IMR-90 (cell line): Measurements from ENCODE around the gene DOCK9. TPM values are rescaled to one million over a fixed set of nuclear protein-coding genes. Genes with fewer than 3 reads are reported as not detected.
A peak's percentile ranks its signal among the peaks of the same experiment; 100 is the strongest.

Source experiments
- ATAC-seq: fragments of 200-7000 bp; cut with Tn5 transposase; 2 replicates; pipeline ENCODE4 v1.9.1; 2020; ENCODE audit warnings: low read depth, mild to moderate bottlenecking, moderate library complexity
- BruUV-seq: library from RNA; stranded (reverse); fragments of 400-500 nt; replicated peaks from 2 replicates; lab custom pipeline; 2021; lab: Mats Ljungman, UMichigan
- CTCF ChIA-PET: fragments of 300-600 bp; formaldehyde crosslinking; extraction: SDS; loops from one replicate; lab custom pipeline; 2021; ENCODE audit warnings: antibody characterized with exemption; lab: Yijun Ruan, JAX
- POLR2A ChIA-PET: fragments of 300-600 bp; sonication (Branson Sonifier 250); formaldehyde crosslinking; loops from one replicate; lab custom pipeline; 2022; ENCODE audit warnings: antibody characterized with exemption; ENCODE audit not compliant: unreplicated experiment; lab: Charles Lee
- DNase-seq: peaks from one replicate; pipeline ENCODE4 v3.0.0; 2013
- H2AFZ ChIP-seq: replicated peaks from 2 replicates; pipeline ENCODE3; 2013; ENCODE audit warnings: low read length, mild to moderate bottlenecking; ENCODE audit not compliant: poor library complexity
- H2AK5ac ChIP-seq: 2 replicates; pipeline ENCODE4 v1.6.1; 2013; ENCODE audit warnings: low read depth, low read length, inconsistent platforms
- H2AK9ac ChIP-seq: replicated peaks from 2 replicates; pipeline ENCODE3; 2013; ENCODE audit warnings: mild to moderate bottlenecking, low read depth, low read length, moderate library complexity; ENCODE audit not compliant: poor library complexity
- H2BK120ac ChIP-seq: 2 replicates; pipeline ENCODE4 v1.6.1; 2013; ENCODE audit warnings: low read depth, low read length, inconsistent platforms
- H2BK15ac ChIP-seq: 3 replicates; pipeline ENCODE4 v1.6.1; 2013; ENCODE audit warnings: low read depth, low read length, inconsistent platforms
- H2BK20ac ChIP-seq: 2 replicates; pipeline ENCODE4 v1.6.1; 2013; ENCODE audit warnings: low read depth, mild to moderate bottlenecking, inconsistent platforms, low read length, moderate library complexity
- H2BK5ac ChIP-seq: 2 replicates; pipeline ENCODE4 v1.6.1; 2013; ENCODE audit warnings: mild to moderate bottlenecking, low read depth, low read length, inconsistent platforms; ENCODE audit not compliant: poor library complexity, severe bottlenecking
- H3K14ac ChIP-seq: replicated peaks from 2 replicates; pipeline ENCODE4 v1.6.1; 2013; ENCODE audit warnings: low read depth, low read length, inconsistent platforms
- H3K18ac ChIP-seq: 2 replicates; pipeline ENCODE4 v1.6.1; 2013; ENCODE audit warnings: low read depth, low read length, control low read depth
- H3K23ac ChIP-seq: 2 replicates; pipeline ENCODE4 v1.6.1; 2013; ENCODE audit warnings: low read depth, low read length, inconsistent platforms
- H3K27ac ChIP-seq: 2 replicates; pipeline ENCODE4 v1.5.1; 2013; ENCODE audit warnings: mild to moderate bottlenecking, control low read depth, low read length; ENCODE audit not compliant: insufficient read depth
- H3K27me3 ChIP-seq: 2 replicates; pipeline ENCODE4 v1.6.1; 2013; ENCODE audit warnings: low read length; ENCODE audit not compliant: control insufficient read depth, insufficient read depth
- H3K36me3 ChIP-seq: 2 replicates; pipeline ENCODE4 v1.6.1; 2013; ENCODE audit warnings: low read length, mixed read lengths; ENCODE audit not compliant: control insufficient read depth, insufficient read depth
- H3K4ac ChIP-seq: 2 replicates; pipeline ENCODE4 v1.6.1; 2013; ENCODE audit warnings: low read depth, low read length, inconsistent platforms
- H3K4me1 ChIP-seq: 2 replicates; pipeline ENCODE4 v1.6.1; 2013; ENCODE audit warnings: low read length, mixed read lengths; ENCODE audit not compliant: control insufficient read depth, insufficient read depth
- H3K4me2 ChIP-seq: 2 replicates; pipeline ENCODE4 v1.6.1; 2013; ENCODE audit warnings: low read depth, mild to moderate bottlenecking, control low read depth, low read length, moderate library complexity
- H3K4me3 ChIP-seq: 2 replicates; pipeline ENCODE4 v1.5.1; 2013; ENCODE audit warnings: low read depth, mild to moderate bottlenecking, control low read depth, low read length, moderate library complexity; ENCODE audit not compliant: insufficient read depth
- H3K56ac ChIP-seq: 2 replicates; pipeline ENCODE4 v1.6.1; 2013; ENCODE audit warnings: low read length, inconsistent platforms; ENCODE audit not compliant: insufficient read depth; ENCODE audit errors: extremely low read depth
- H3K79me1 ChIP-seq, 2 experiments: 2 replicates each; pipeline ENCODE4 v1.6.1; 2013; ENCODE audit warnings: low read length in 2 of 2, inconsistent platforms in 1 of 2, low read depth in 1 of 2
- H3K9ac ChIP-seq: 2 replicates; pipeline ENCODE4 v1.6.1; 2013; ENCODE audit warnings: low read depth, low read length, control low read depth
- H3K9me1 ChIP-seq: 2 replicates; pipeline ENCODE4 v1.6.1; 2013; ENCODE audit warnings: low read length, inconsistent platforms; ENCODE audit not compliant: insufficient read depth
- H3K9me3 ChIP-seq: 2 replicates; pipeline ENCODE4 v1.6.1; 2013; ENCODE audit warnings: low read length; ENCODE audit not compliant: control insufficient read depth, insufficient read depth
- H4K20me1 ChIP-seq: 2 replicates; pipeline ENCODE4 v1.6.1; 2013; ENCODE audit warnings: low read length, inconsistent platforms; ENCODE audit not compliant: insufficient read depth
- H4K5ac ChIP-seq: 2 replicates; pipeline ENCODE4 v1.6.1; 2013; ENCODE audit warnings: mild to moderate bottlenecking, low read depth, low read length, control low read depth
- H4K8ac ChIP-seq, 2 experiments: 2 replicates each; pipeline ENCODE4 v1.6.1; 2013; ENCODE audit warnings: low read depth in 2 of 2, low read length in 2 of 2, control low read depth in 1 of 2, inconsistent platforms in 1 of 2
- H4K91ac ChIP-seq: 2 replicates; pipeline ENCODE4 v1.6.1; 2013; ENCODE audit warnings: low read depth, low read length, inconsistent platforms; ENCODE audit not compliant: insufficient read depth
- BHLHE40 ChIP-seq: fragments of 150-350 bp; IDR thresholded peaks from 2 replicates; pipeline ENCODE4 v1.6.1; 2016; ENCODE audit warnings: mild to moderate bottlenecking, low read depth, low read length
- CEBPB ChIP-seq: IDR thresholded peaks from 2 replicates; pipeline ENCODE4 v1.6.1; 2012; ENCODE audit warnings: low read depth, low read length, improper control_type of control experiment
- CHD1 ChIP-seq: IDR thresholded peaks from 2 replicates; pipeline ENCODE4 v1.6.1; 2012; ENCODE audit warnings: low read depth, low read length, improper control_type of control experiment
- FOS ChIP-seq: fragments of 150-350 bp; IDR thresholded peaks from 2 replicates; pipeline ENCODE4 v1.6.1; 2016; ENCODE audit warnings: low read depth, low read length
- MAFK ChIP-seq: IDR thresholded peaks from 2 replicates; pipeline ENCODE4 v1.6.1; 2012; ENCODE audit warnings: low read depth, low read length, improper control_type of control experiment
- MAZ ChIP-seq: IDR thresholded peaks from 2 replicates; pipeline ENCODE4 v1.6.1; 2012; ENCODE audit warnings: low read depth, mild to moderate bottlenecking, low read length, improper control_type of control experiment, moderate library complexity, borderline replicate concordance
- MXI1 ChIP-seq: IDR thresholded peaks from 2 replicates; pipeline ENCODE4 v1.6.1; 2012; ENCODE audit warnings: low read depth, mild to moderate bottlenecking, low read length, moderate library complexity, borderline replicate concordance
- NFE2L2 ChIP-seq: fragments of 150-350 bp; IDR thresholded peaks from 2 replicates; pipeline ENCODE4 v1.6.1; 2016; ENCODE audit warnings: low read depth, mild to moderate bottlenecking, low read length
- POLR2A ChIP-seq: IDR thresholded peaks from 2 replicates; pipeline ENCODE4 v1.6.1; 2012; ENCODE audit warnings: mild to moderate bottlenecking, low read depth, low read length
- RAD21 ChIP-seq: IDR thresholded peaks from 2 replicates; pipeline ENCODE4 v1.6.1; 2012; ENCODE audit warnings: low read length, improper control_type of control experiment
- RCOR1 ChIP-seq: IDR thresholded peaks from 2 replicates; pipeline ENCODE4 v1.6.1; 2012; ENCODE audit warnings: mild to moderate bottlenecking, low read length, improper control_type of control experiment; ENCODE audit not compliant: insufficient replicate concordance
- RFX5 ChIP-seq: IDR thresholded peaks from 2 replicates; pipeline ENCODE4 v1.8.0; 2012; ENCODE audit warnings: low read depth, mild to moderate bottlenecking, low read length, moderate library complexity
- SMC3 ChIP-seq: fragments of 150-350 bp; IDR thresholded peaks from 2 replicates; pipeline ENCODE4 v1.6.1; 2016; ENCODE audit warnings: low read depth, mild to moderate bottlenecking, antibody characterized with exemption, low read length, moderate library complexity
- USF2 ChIP-seq: fragments of 150-350 bp; IDR thresholded peaks from 2 replicates; pipeline ENCODE4 v1.6.1; 2017; ENCODE audit warnings: mild to moderate bottlenecking, antibody characterized with exemption, low read length, low read depth
- WGBS, 2 experiments: methylation state at CpG; one replicate each; pipeline versions ENCODE4 v1.1.5 to v1.1.7; 2013; ENCODE audit warnings: missing lambda C conversion rate in 2 of 2; ENCODE audit not compliant: insufficient read length in 1 of 2; ENCODE audit errors: extremely low coverage in 2 of 2; 5-methylcytosine and 5-hydroxymethylcytosine counted together
- dilution Hi-C: fragments of 300-500 bp; cut with HindIII; formaldehyde crosslinking; loops from one replicate; pipeline ENCODE4 v1.14.3; 2018; ENCODE audit warnings: low sequenced_read_pairs; ENCODE audit not compliant: unreplicated experiment
- in situ Hi-C: fragments of 300-500 bp; cut with MboI; formaldehyde crosslinking; loops from 3 replicates; pipeline ENCODE4 v1.14.3; 2019; ENCODE audit warnings: low sequenced_read_pairs, inconsistent platforms, mixed read lengths
- intact Hi-C: fragments of 100-400 bp; cut with micrococcal nuclease; formaldehyde crosslinking; loops from 2 replicates; pipeline ENCODE4 v1.10.0; 2022
- polyA plus RNA-seq, 3 experiments: library from polyadenylated mRNA; depleted of rRNA; stranded (reverse); fragments of >200 nt; gene quantifications; 2 replicates each; pipeline ENCODE4 v1.2.3, GENCODE V29; 2012; ENCODE audit warnings: low replicate concordance in 1 of 3
- total RNA-seq: library from RNA; depleted of rRNA; stranded (reverse); fragments of >200 nt; gene quantifications from 2 replicates; pipeline ENCODE4 v1.2.3, GENCODE V29; 2012
- TF ChIP-seq, protein P1 (sequence below): conservative IDR thresholded peaks from 2 replicates; pipeline ENCODE4 v1.5.1; 2012; ENCODE audit warnings: mild to moderate bottlenecking, low read depth, low read length, improper control_type of control experiment
- TF ChIP-seq, protein P2 (sequence below): fragments of 150-350 bp; IDR thresholded peaks from 2 replicates; pipeline ENCODE4 v1.6.1; 2016; ENCODE audit warnings: low read depth, mild to moderate bottlenecking, low read length, moderate library complexity, borderline replicate concordance

The DOCK9 gene
- total and polyA plus RNA-seq, 2 of the 4 experiments (the other 2 are of a cell fraction) = 4.8 to 7.2 TPM

DNA sequence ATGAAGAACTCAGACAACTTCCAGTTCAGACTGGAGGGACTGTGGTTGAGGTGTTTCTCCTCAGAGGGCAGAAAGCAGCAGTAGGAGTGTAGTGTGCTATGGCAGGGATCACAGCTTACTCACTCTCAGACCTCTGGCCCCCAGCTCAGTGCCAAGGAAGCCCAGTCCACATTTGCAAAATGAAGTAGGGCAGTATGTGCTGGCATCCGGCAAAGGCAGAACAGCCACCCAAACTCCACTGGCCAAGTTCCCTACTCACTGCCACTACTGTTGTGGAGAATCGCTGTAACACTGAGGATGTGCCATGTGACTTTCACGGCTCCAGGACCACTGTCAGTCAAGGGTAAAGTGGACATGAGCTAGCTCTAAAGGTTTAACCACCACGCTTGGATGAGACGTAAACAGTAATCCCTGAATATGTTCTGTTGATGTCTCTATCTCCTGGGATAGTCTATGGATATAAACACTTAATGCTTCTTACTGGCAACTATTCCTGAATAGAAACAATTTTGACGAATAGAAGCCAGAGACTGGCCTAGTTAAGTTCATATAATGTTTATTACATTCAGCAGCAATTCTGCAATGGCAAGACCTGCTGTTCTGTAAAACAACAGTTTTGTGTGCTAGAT is 158.4 kb downstream of the DOCK9 start:
- Histone ChIP-seq H3K36me3 (no peaks in the 10 kb centered on the region), H3K9ac (no peak overlapping the region), H4K8ac (no peak overlapping the region), H2AFZ (no peak overlapping the region), H3K18ac (no peak overlapping the region), H2BK15ac (no peak overlapping the region), H3K4me1 (peaks cover 2% of the 10 kb centered on the region; the same call in 1 of the 2 replicates), H3K14ac (peak overlapping the region; percentile 19; the same call in 1 of the 2 replicates), H3K23ac (no peak overlapping the region), H3K4ac (no peak overlapping the region), H3K9me1 (peaks cover 5% of the 10 kb centered on the region; the same call in 1 of the 2 replicates), H3K4me2 (no peak overlapping the region), H2BK120ac (no peak overlapping the region), H4K20me1 (no peaks in the 10 kb centered on the region), H4K5ac (no peak overlapping the region), H4K91ac (no peak overlapping the region), H2AK5ac (no peak overlapping the region), H3K27ac (no peak overlapping the region), H3K79me1 (no peaks in the 10 kb centered on the region), H3K27me3 (no peaks in the 10 kb centered on the region), H3K4me3 (no peak overlapping the region), H2AK9ac (no peak overlapping the region), H3K9me3 (no peaks in the 10 kb centered on the region), H2BK5ac (no peak overlapping the region), H3K56ac (no peak overlapping the region), H2BK20ac (no peak overlapping the region)
- no CpG with 5 or more reads among the region's 6 CpGs for WGBS, 2 experiments
- in situ Hi-C loops = no loop called here
- ATAC-seq (no peak), DNase-seq (no peak)
- ChIA-PET POLR2A (no interaction called here), CTCF (no interaction called here)
- no TSS peak for BruUV-seq
- dilution Hi-C loops = no loop called here
- intact Hi-C loops = no loop called here
- no peak for TF ChIP-seq CEBPB
- TF ChIP-seq, protein P1, sequence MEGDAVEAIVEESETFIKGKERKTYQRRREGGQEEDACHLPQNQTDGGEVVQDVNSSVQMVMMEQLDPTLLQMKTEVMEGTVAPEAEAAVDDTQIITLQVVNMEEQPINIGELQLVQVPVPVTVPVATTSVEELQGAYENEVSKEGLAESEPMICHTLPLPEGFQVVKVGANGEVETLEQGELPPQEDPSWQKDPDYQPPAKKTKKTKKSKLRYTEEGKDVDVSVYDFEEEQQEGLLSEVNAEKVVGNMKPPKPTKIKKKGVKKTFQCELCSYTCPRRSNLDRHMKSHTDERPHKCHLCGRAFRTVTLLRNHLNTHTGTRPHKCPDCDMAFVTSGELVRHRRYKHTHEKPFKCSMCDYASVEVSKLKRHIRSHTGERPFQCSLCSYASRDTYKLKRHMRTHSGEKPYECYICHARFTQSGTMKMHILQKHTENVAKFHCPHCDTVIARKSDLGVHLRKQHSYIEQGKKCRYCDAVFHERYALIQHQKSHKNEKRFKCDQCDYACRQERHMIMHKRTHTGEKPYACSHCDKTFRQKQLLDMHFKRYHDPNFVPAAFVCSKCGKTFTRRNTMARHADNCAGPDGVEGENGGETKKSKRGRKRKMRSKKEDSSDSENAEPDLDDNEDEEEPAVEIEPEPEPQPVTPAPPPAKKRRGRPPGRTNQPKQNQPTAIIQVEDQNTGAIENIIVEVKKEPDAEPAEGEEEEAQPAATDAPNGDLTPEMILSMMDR = no peak
- TF ChIP-seq USF2 = no peak
- no peak for TF ChIP-seq RFX5
- TF ChIP-seq SMC3 = no peak
- TF ChIP-seq NFE2L2 = no peak
- TF ChIP-seq, protein P2, sequence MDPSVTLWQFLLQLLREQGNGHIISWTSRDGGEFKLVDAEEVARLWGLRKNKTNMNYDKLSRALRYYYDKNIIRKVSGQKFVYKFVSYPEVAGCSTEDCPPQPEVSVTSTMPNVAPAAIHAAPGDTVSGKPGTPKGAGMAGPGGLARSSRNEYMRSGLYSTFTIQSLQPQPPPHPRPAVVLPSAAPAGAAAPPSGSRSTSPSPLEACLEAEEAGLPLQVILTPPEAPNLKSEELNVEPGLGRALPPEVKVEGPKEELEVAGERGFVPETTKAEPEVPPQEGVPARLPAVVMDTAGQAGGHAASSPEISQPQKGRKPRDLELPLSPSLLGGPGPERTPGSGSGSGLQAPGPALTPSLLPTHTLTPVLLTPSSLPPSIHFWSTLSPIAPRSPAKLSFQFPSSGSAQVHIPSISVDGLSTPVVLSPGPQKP = no peak
- no peak for TF ChIP-seq MXI1
- no peak for TF ChIP-seq FOS
- no peak for TF ChIP-seq POLR2A
- TF ChIP-seq RAD21 = no peak
- TF ChIP-seq MAFK = no peak
- TF ChIP-seq MAZ = no peak
- TF ChIP-seq CHD1 = no peak
- no peak for TF ChIP-seq BHLHE40
- TF ChIP-seq RCOR1 = no peak
